ENCODE data around the gene ALG14.

Gene ALG14

DNA sequence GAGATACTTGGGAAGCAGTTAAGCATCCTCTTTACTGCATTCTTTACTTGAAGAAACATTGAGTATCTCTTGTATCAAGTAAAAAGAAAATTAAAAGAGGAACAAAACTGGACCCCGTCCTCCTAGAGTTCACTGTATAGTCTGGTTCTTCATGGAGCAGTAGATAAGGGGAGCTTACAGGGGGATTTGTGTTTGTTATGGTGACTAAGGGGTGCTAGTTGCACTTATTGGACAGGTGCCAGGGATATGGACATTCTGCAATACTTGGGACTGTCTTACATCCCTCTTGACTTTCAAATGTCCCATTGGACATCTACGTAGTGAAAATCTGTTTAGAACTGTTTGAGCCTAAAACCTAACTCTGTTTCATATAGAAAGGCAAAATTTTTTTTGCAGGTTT lies 67.2 kb downstream of the ALG14 start:
- no peak for DNase-seq (ENCODE audit: extremely low spot score)
- TF ChIP-seq L3MBTL2 (conservative IDR thresholded peaks at IDR 0.05), result no peak
- TF ChIP-seq BHLHE40 (IDR thresholded peaks at IDR 0.05; ENCODE audit: borderline replicate concordance), result no peak
- no peak for TF ChIP-seq LEF1 (IDR thresholded peaks at IDR 0.05; ENCODE audit: borderline replicate concordance)
- no peak for TF ChIP-seq CTBP1 (IDR thresholded peaks at IDR 0.05; ENCODE audit: borderline replicate concordance)
- no peak for TF ChIP-seq FOXK2 (IDR thresholded peaks at IDR 0.05)
- no peak for TF ChIP-seq SP1 (IDR thresholded peaks at IDR 0.05)
- no peak for TF ChIP-seq ELF4 (IDR thresholded peaks at IDR 0.05)
- TF ChIP-seq FOXM1 (IDR thresholded peaks at IDR 0.05; ENCODE audit: borderline replicate concordance), result no peak
- no peak for TF ChIP-seq FOXA1 (IDR thresholded peaks at IDR 0.05)
- no peak for TF ChIP-seq ZNF384 (IDR thresholded peaks at IDR 0.05)
- TF ChIP-seq ARNT (IDR thresholded peaks at IDR 0.05), result no peak
- no peak for TF ChIP-seq NFRKB (IDR thresholded peaks at IDR 0.05)
- no peak for TF ChIP-seq HDGF (IDR thresholded peaks at IDR 0.05; ENCODE audit: borderline replicate concordance)
- TF ChIP-seq, protein P1, sequence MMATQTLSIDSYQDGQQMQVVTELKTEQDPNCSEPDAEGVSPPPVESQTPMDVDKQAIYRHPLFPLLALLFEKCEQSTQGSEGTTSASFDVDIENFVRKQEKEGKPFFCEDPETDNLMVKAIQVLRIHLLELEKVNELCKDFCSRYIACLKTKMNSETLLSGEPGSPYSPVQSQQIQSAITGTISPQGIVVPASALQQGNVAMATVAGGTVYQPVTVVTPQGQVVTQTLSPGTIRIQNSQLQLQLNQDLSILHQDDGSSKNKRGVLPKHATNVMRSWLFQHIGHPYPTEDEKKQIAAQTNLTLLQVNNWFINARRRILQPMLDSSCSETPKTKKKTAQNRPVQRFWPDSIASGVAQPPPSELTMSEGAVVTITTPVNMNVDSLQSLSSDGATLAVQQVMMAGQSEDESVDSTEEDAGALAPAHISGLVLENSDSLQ (IDR thresholded peaks at IDR 0.05), result no peak
- no peak for TF ChIP-seq TARDBP (IDR thresholded peaks at IDR 0.05)
- POLR2A ChIA-PET, result no interaction called here
- CTCF ChIA-PET, result no interaction called here

DNA sequence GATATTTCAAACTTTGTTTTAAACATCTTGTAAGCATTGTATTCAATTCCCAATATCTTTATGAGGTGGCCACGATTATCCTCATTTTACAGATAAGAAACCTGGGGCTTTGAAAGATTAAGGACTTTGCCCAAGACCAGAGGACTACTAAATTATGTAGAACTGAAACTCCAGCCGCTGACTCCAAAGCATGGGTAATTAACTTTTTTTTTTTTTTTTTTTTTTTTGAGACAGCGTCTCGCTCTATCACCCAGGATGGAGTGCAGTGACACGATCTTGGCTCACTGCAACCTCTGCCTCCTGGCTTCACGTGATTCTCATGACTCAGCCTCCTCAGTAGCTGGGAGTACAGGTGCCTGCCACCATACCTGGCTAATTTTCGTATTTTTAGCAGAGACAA lies 68.7 kb downstream of the ALG14 start:
- DNase-seq (ENCODE audit: extremely low spot score), result no peak
- POLR2A ChIA-PET, result no interaction called here
- CTCF ChIA-PET, result interaction anchor here (0.9 kb wide), 1 partner anchor 40 kb away, joined by 4 read pairs; no protein-coding TSS in a partner anchor
- TF ChIP-seq, protein P1 (IDR thresholded peaks at IDR 0.05), result no peak
- TF ChIP-seq ZNF384 (IDR thresholded peaks at IDR 0.05), result peak; percentile 54; the same call in 1 of the 2 replicates

DNA sequence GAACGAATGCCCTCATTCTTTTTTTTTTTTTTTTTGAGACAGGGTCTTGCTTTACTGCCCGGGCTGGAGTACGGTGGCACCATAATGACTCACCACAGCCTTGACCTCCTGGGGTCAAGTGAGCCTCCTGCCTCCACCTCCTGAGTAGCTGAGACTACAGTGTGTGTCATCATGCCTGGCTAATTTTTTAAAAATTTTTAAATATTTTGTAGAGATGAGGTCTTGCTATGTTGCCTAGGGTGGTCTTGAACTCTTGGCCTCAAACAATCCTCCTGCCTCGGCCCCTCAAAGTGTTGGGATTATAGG lies 69.4 kb downstream of the ALG14 start:
- ChIA-PET CTCF (interaction anchor here (0.9 to 1.5 kb wide), 2 partner anchors 40 to 149 kb away, joined by 4 to 5 read pairs; no protein-coding TSS in a partner anchor), POLR2A (no interaction called here)
- no peak for DNase-seq (ENCODE audit: extremely low spot score)
- TF ChIP-seq ZNF384 (IDR thresholded peaks at IDR 0.05) (0 out of 2 replicates have a peak, but pooled peaks have one; percentile 47), HDGF (IDR thresholded peaks at IDR 0.05; ENCODE audit: borderline replicate concordance) (no peak)

DNA sequence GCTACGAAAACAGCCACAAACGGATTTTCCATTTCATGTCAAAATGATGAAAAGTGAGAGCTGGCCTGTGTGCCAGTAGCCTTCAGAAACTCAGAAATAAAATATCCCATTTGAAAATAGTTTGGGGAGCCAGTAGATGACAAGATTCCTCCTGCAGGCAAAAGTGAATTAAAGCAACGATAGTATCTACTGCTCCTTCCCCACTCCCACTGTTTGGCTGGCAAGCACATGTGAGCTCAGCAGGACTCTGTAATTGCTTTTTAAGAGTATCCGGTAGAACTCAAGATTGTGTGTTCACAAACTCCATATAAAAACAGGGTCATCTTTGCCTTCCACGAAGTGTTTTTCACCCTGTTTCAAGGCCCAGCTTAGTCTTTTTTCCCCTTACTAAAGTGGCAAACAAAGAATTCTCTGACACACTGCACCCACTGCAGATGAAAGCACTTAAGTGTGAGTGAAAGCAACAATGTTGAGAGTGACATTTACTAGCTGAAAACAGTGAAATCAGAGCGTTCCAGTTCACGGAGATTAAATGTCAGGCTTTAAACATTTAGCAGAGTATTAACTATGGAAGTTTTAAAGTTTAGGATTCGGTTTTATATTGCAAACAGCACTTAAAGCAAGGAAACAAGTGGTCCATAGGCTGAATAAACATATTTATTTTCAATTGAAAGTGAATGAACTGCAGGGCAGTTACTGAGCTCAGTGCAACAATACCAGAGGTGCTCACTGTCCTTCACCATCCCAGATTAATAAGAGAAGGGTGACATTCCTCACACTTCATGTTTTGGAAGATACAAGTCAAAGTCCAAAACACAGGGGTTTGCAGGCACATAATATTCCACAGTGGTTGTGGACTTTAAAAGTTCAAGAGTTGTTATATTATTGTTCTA lies 70.0 kb downstream of the ALG14 start:
- TF ChIP-seq TARDBP (IDR thresholded peaks at IDR 0.05) (no peak), NFRKB (IDR thresholded peaks at IDR 0.05) (no peak), FOXK2 (IDR thresholded peaks at IDR 0.05) (no peak)
- TF ChIP-seq, protein P1 (IDR thresholded peaks at IDR 0.05), result peak; percentile 83

DNA sequence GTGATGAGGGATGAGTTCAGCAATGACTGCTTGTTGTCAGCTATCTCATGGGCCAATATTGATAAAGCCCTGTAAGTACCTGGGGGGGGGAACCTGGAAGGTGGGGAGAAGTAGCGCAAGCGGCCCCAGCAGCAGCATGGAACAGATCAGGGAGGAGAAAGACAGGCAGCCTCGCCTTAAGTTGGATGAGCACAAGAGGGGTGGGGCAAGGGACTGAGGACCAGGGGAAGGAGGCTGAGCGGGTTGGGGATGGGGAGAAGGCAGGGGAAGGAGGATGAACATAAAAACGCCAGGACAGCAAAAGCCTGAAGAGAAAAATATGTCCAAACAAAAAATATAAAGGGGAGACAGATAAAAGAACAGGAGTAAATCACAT lies 70.6 kb downstream of the ALG14 start:
- ChIA-PET CTCF (interaction anchor here (0.8 to 1.5 kb wide), 2 partner anchors 16 to 148 kb away, joined by 4 to 5 read pairs; no protein-coding TSS in a partner anchor), POLR2A (interaction anchor here (0.8 to 0.9 kb wide), 2 partner anchors 55 to 99 kb away, joined by 3 read pairs; no protein-coding TSS in a partner anchor)
- TF ChIP-seq L3MBTL2 (conservative IDR thresholded peaks at IDR 0.05) (no peak), FOXM1 (IDR thresholded peaks at IDR 0.05; ENCODE audit: borderline replicate concordance) (no peak), SUZ12 (IDR thresholded peaks at IDR 0.05) (no peak), SP1 (IDR thresholded peaks at IDR 0.05) (no peak), NFRKB (IDR thresholded peaks at IDR 0.05) (no peak), LEF1 (IDR thresholded peaks at IDR 0.05; ENCODE audit: borderline replicate concordance) (no peak), FOXA1 (IDR thresholded peaks at IDR 0.05) (no peak), TARDBP (IDR thresholded peaks at IDR 0.05) (no peak), FOXK2 (IDR thresholded peaks at IDR 0.05) (no peak), BHLHE40 (IDR thresholded peaks at IDR 0.05; ENCODE audit: borderline replicate concordance) (no peak), HDGF (IDR thresholded peaks at IDR 0.05; ENCODE audit: borderline replicate concordance) (no peak), ZNF384 (IDR thresholded peaks at IDR 0.05) (no peak), ELF4 (IDR thresholded peaks at IDR 0.05) (no peak), ARNT (IDR thresholded peaks at IDR 0.05) (no peak), CTBP1 (IDR thresholded peaks at IDR 0.05; ENCODE audit: borderline replicate concordance) (no peak)
- TF ChIP-seq, protein P1 (IDR thresholded peaks at IDR 0.05), result no peak
- no peak for DNase-seq (ENCODE audit: extremely low spot score)

More for the DNA sequence above, 70.0 kb downstream of the ALG14 start:
- POLR2A ChIA-PET, result interaction anchor here (0.8 to 0.9 kb wide), 2 partner anchors 56 to 99 kb away, joined by 3 read pairs; no protein-coding TSS in a partner anchor
- CTCF ChIA-PET, result interaction anchor here (0.8 to 1.5 kb wide), 2 partner anchors 16 to 148 kb away, joined by 4 to 5 read pairs; no protein-coding TSS in a partner anchor
- DNase-seq (ENCODE audit: extremely low spot score), result peak; percentile 52
